ENCODE results near the gene PIEZO2.

Gene PIEZO2

GRCh38 chr18:11162462-11162861 is 13.1 kb upstream of the PIEZO2 start:
- TF ChIP-seq, protein P1, sequence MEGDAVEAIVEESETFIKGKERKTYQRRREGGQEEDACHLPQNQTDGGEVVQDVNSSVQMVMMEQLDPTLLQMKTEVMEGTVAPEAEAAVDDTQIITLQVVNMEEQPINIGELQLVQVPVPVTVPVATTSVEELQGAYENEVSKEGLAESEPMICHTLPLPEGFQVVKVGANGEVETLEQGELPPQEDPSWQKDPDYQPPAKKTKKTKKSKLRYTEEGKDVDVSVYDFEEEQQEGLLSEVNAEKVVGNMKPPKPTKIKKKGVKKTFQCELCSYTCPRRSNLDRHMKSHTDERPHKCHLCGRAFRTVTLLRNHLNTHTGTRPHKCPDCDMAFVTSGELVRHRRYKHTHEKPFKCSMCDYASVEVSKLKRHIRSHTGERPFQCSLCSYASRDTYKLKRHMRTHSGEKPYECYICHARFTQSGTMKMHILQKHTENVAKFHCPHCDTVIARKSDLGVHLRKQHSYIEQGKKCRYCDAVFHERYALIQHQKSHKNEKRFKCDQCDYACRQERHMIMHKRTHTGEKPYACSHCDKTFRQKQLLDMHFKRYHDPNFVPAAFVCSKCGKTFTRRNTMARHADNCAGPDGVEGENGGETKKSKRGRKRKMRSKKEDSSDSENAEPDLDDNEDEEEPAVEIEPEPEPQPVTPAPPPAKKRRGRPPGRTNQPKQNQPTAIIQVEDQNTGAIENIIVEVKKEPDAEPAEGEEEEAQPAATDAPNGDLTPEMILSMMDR (conservative IDR thresholded peaks at IDR 0.05; ENCODE audit: low read length): no peak
- no peak for DNase-seq (ENCODE audit: low read depth)
- no peak overlapping the region for H3K4me3 ChIP-seq (ENCODE audit: low read length)

DNA sequence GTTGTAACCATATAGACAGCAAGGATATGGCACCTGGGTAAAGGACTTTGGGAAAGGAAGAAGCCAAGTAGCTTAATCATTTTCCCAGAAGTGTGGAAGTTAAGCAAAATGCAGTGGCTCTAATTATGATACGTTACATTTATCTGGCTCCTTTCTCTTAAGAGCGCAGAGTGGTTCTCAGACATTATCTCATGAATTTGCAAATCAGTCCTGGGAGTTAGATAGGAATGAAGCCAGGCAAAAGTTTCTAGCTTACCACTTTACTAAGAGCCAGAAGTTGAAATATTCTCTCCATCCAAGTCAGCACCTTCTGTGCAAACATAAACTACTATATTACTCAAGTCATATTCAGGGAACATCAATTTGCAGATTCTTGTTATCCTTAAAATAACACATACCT is 10.9 kb upstream of the PIEZO2 start:
- TF ChIP-seq, protein P1 (conservative IDR thresholded peaks at IDR 0.05; ENCODE audit: low read length): no peak
- DNase-seq (ENCODE audit: low read depth): no peak
- H3K4me3 ChIP-seq (ENCODE audit: low read length): no peak overlapping the region

GRCh38 chr18:11159844-11160243 is 10.5 kb upstream of the PIEZO2 start:
- no peak overlapping the region for H3K4me3 ChIP-seq (ENCODE audit: low read length)
- no peak for DNase-seq (ENCODE audit: low read depth)
- TF ChIP-seq, protein P1 (conservative IDR thresholded peaks at IDR 0.05; ENCODE audit: low read length): no peak

DNA sequence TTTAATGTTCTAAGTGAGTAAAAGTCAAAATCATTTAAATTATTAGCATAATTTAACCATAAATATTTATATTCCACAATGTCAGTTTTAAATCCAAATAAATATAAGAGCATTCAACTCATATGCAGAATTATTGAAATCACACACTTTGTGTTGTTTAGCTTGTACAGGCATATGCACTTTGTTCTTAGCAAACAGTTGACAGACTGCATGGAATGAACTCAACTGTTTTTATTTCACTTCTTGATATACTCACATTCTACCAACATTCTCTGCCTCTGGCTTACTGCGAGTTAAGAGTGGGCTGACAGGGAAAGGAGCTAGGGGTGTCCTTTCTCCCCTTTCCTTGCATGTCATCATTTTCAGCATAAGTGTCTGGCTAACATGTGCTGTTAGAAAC is 7.6 kb upstream of the PIEZO2 start:
- DNase-seq (ENCODE audit: low read depth): no peak
- TF ChIP-seq, protein P1 (conservative IDR thresholded peaks at IDR 0.05; ENCODE audit: low read length): no peak
- H3K4me3 ChIP-seq (ENCODE audit: low read length): no peak overlapping the region

GRCh38 chr18:11155034-11155759 is 5.8 kb upstream of the PIEZO2 start:
- TF ChIP-seq, protein P1 (conservative IDR thresholded peaks at IDR 0.05; ENCODE audit: low read length): no peak
- no peak overlapping the region for H3K4me3 ChIP-seq (ENCODE audit: low read length)
- peak; percentile 78 for DNase-seq (ENCODE audit: low read depth)

- peak; percentile 55 for DNase-seq (ENCODE audit: low read depth)
- TF ChIP-seq, protein P1 (conservative IDR thresholded peaks at IDR 0.05; ENCODE audit: low read length): peak; percentile 56
- no peak overlapping the region for H3K4me3 ChIP-seq (ENCODE audit: low read length)
Measured at GRCh38 chr18:11154368-11154989, 5.1 kb upstream of the PIEZO2 start.

GRCh38 chr18:11153097-11153496 is 3.7 kb upstream of the PIEZO2 start:
- no peak overlapping the region for H3K4me3 ChIP-seq (ENCODE audit: low read length)
- TF ChIP-seq, protein P1 (conservative IDR thresholded peaks at IDR 0.05; ENCODE audit: low read length): no peak
- no peak for DNase-seq (ENCODE audit: low read depth)

All from AG10803 (cell line).